HEK293T (cell line): ENCODE data around the gene KLRC1.

Experiments
- SP1 ChIP-seq: fragments of 450-650 bp; IDR thresholded peaks from 2 replicates; pipeline ENCODE4 v1.6.1; 2017
- SUZ12 ChIP-seq: fragments of 450-650 bp; IDR thresholded peaks from 2 replicates; pipeline ENCODE4 v1.6.1; 2016; ENCODE audit warnings: mild to moderate bottlenecking
- TARDBP ChIP-seq: fragments of 450-650 bp; IDR thresholded peaks from 2 replicates; pipeline ENCODE4 v1.6.1; 2016

DNA sequence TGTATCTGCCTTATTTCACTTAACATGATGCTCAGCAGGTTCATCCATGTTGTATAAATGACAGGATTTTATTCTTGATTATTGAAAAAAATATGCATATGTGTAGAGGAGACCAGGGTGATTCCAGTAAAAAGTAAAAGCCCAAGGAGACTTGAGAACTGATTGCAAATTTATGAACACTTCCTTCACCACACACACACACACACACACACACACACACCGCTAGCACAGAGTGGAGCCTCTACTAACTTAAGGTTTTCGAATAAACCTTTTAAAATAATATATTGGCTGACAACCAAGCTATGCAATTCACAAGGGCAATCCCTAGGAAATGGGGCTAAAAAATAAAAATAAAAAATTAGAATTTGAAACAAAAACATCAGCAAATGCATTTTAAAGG is 55.0 kb downstream of the KLRC1 start:
- TF ChIP-seq SP1, result no peak
- no peak for TF ChIP-seq TARDBP
- TF ChIP-seq SUZ12, result no peak
